Neuronal stem cell (in vitro differentiated cells): ENCODE measurements around the gene ASCC3.

Experiments
- DNase-seq: peaks from one replicate; pipeline ENCODE4 v3.0.0-alpha.2; 2013; ENCODE audit warnings: low spot score
- H2AFZ ChIP-seq: one replicate; pipeline ENCODE4 v1.6.1; 2013; ENCODE audit warnings: mild to moderate bottlenecking, low read length, inconsistent platforms
- H2AK5ac ChIP-seq: 2 replicates; pipeline ENCODE4 v1.6.1; 2013; ENCODE audit warnings: low read depth, mild to moderate bottlenecking, inconsistent platforms, low read length, moderate library complexity, mixed read lengths
- H2BK120ac ChIP-seq: 2 replicates; pipeline ENCODE4 v1.6.1; 2013; ENCODE audit warnings: low read depth, mild to moderate bottlenecking, inconsistent platforms, low read length, moderate library complexity, mixed read lengths
- H2BK12ac ChIP-seq: one replicate; pipeline ENCODE4 v1.6.1; 2013; ENCODE audit warnings: low read length, inconsistent platforms
- H2BK15ac ChIP-seq: 2 replicates; pipeline ENCODE4 v1.6.1; 2013; ENCODE audit warnings: mild to moderate bottlenecking, low read length, inconsistent platforms, mixed read lengths
- H2BK5ac ChIP-seq: one replicate; pipeline ENCODE4 v1.6.1; 2013; ENCODE audit warnings: inconsistent platforms, mild to moderate bottlenecking, low read length, moderate library complexity
- H3K14ac ChIP-seq: one replicate; pipeline ENCODE4 v1.6.1; 2013; ENCODE audit warnings: low read length, inconsistent platforms
- H3K18ac ChIP-seq: 2 replicates; pipeline ENCODE4 v1.6.1; 2013; ENCODE audit warnings: low read length, inconsistent platforms
- H3K23ac ChIP-seq: 2 replicates; pipeline ENCODE4 v1.6.1; 2013; ENCODE audit warnings: low read depth, mild to moderate bottlenecking, mixed read lengths, low read length, inconsistent platforms; ENCODE audit not compliant: poor library complexity
- H3K27ac ChIP-seq: replicated peaks from 3 replicates; pipeline ENCODE4 v1.5.1; 2013; ENCODE audit warnings: low read length, inconsistent platforms
- H3K27me3 ChIP-seq, 3 experiments: 2 replicates each; pipeline ENCODE4 v1.6.1; 2013; ENCODE audit warnings: low read length in 3 of 3, mild to moderate bottlenecking in 2 of 3, inconsistent platforms in 1 of 3, low read depth in 1 of 3, mixed read lengths in 1 of 3, moderate library complexity in 1 of 3; ENCODE audit not compliant: control insufficient read depth in 3 of 3, insufficient read depth in 3 of 3
- H3K36me3 ChIP-seq, 2 donors: replicated peaks in 1 of 2; 2 replicates each; pipeline ENCODE4 v1.6.1; 2013; ENCODE audit warnings: low read length in 2 of 2; ENCODE audit not compliant: control insufficient read depth in 2 of 2, insufficient read depth in 2 of 2
- H3K4ac ChIP-seq: 2 replicates; pipeline ENCODE4 v1.6.1; 2013; ENCODE audit warnings: inconsistent platforms, mild to moderate bottlenecking, low read length, moderate library complexity
- H3K4me1 ChIP-seq, 2 donors: 1 replicate in 1 of 2; 2 replicates in 1 of 2; pipeline ENCODE4 v1.6.1; 2013; ENCODE audit warnings: low read length in 2 of 2, low read depth in 1 of 2; ENCODE audit not compliant: control insufficient read depth in 2 of 2, insufficient read depth in 1 of 2
- H3K4me2 ChIP-seq: one replicate; pipeline ENCODE4 v1.6.1; 2013; ENCODE audit warnings: mild to moderate bottlenecking, low read length, inconsistent platforms; ENCODE audit not compliant: insufficient read depth, poor library complexity, severe bottlenecking
- H3K4me3 ChIP-seq, 2 donors: 2 replicates each; pipeline ENCODE4 v1.5.1; 2013; ENCODE audit warnings: low read length in 2 of 2, mild to moderate bottlenecking in 2 of 2, inconsistent platforms in 1 of 2, moderate library complexity in 1 of 2
- H3K79me1 ChIP-seq: one replicate; pipeline ENCODE4 v1.6.1; 2013; ENCODE audit warnings: low read depth, mild to moderate bottlenecking, inconsistent platforms, low read length, moderate library complexity
- H3K9ac ChIP-seq: one replicate; pipeline ENCODE4 v1.6.1; 2013; ENCODE audit warnings: mild to moderate bottlenecking, low read depth, low read length, inconsistent platforms; ENCODE audit not compliant: poor library complexity
- H3K9me3 ChIP-seq, 2 donors: replicated peaks in 1 of 2; 2 replicates each; pipeline versions ENCODE3 to v1.6.1; 2013; ENCODE audit warnings: low read length in 2 of 2, mild to moderate bottlenecking in 2 of 2, inconsistent platforms in 1 of 2, low read depth in 1 of 2, mixed read lengths in 1 of 2, moderate library complexity in 1 of 2; ENCODE audit not compliant: control insufficient read depth in 2 of 2, insufficient read depth in 1 of 2
- H4K8ac ChIP-seq: one replicate; pipeline ENCODE4 v1.6.1; 2013; ENCODE audit warnings: low read depth, mild to moderate bottlenecking, inconsistent platforms, low read length, moderate library complexity
- H4K91ac ChIP-seq: one replicate; pipeline ENCODE4 v1.6.1; 2013; ENCODE audit warnings: low read length, low read depth, mild to moderate bottlenecking, inconsistent platforms; ENCODE audit not compliant: poor library complexity
- WGBS, 2 donors: extraction: QIAGEN DNeasy Blood & Tissue Kit; methylation state at CpG; one replicate each; pipeline ENCODE4 v1.1.7; 2013; ENCODE audit warnings: missing lambda C conversion rate in 2 of 2, mixed read lengths in 1 of 2; ENCODE audit not compliant: insufficient read length in 2 of 2, insufficient replicate concordance in 1 of 2; ENCODE audit errors: extremely low coverage in 2 of 2; 5-methylcytosine and 5-hydroxymethylcytosine counted together

The ASCC3 gene

DNA sequence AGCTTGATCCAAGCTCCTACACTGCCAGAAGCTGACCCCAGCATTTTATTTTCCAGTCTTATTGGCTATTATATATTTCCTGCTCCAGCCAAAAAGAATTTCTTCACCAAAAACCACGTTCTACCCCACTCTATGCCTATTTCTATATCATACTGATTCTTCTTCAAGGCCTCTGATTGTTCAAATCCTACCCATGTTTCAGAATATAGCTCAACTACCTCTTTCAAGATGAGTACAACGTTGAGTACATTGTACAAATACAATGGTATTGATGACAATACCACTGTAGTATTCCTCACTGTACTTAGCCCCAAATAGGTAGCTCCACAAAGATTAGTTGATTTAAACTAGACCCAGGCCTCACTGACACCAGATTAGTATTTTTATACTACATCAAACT lies 31.0 kb downstream of the ASCC3 start:
- Histone ChIP-seq H2BK5ac (no peak overlapping the region), H2BK15ac (no peak overlapping the region), H3K9ac (no peak overlapping the region), H3K4me3 (no peak overlapping the region), H3K14ac (no peak overlapping the region), H3K9me3 (peaks cover 0 to 18% of the 10 kb centered on the region in 2 donors), H3K27ac (no peak overlapping the region), H3K18ac (no peak overlapping the region), H3K27me3 (no peaks in the 10 kb centered on the region), H2BK12ac (no peak overlapping the region), H3K4me1 (no peaks in the 10 kb centered on the region), H4K91ac (no peak overlapping the region), H3K79me1 (no peaks in the 10 kb centered on the region), H2AK5ac (no peak overlapping the region), H4K8ac (no peak overlapping the region), H2AFZ (no peak overlapping the region), H2BK120ac (no peak overlapping the region), H3K36me3 (peaks cover 5 to 77% of the 10 kb centered on the region in 2 donors), H3K23ac (no peak overlapping the region), H3K4ac (no peak overlapping the region), H3K4me2 (no peak overlapping the region)
- no peak for DNase-seq
- 100% methylated on average over 1 of the region's 2 CpGs; no CpG with 5 or more reads in 1 of the 2 donors for WGBS, 2 donors

DNA sequence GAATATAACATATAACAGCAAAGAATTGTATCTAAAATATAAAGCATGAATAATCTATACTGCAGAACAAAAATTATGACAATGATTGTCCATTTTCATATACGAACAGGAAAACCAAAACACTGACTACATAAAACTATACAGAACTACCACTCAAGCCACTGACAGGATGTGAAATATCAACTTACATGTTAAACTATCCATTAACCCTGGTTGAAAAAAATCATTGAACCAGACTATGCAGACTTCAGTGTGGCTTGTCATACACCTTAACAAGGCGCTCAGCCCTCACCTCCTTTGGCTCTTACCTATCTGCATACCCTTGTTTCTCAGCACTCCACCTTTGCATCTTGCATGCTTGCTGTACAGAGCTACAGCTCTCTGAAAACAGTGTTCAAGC lies 34.9 kb downstream of the ASCC3 start:
- H2AFZ ChIP-seq, result no peak overlapping the region
- H2AK5ac ChIP-seq, result no peak overlapping the region
- no peak overlapping the region for H3K4me3 ChIP-seq
- H3K4me1 ChIP-seq, result no peaks in the 10 kb centered on the region
- no peak overlapping the region for H3K27ac ChIP-seq
- no peak overlapping the region for H4K91ac ChIP-seq
- no peak overlapping the region for H3K14ac ChIP-seq
- H3K9me3 ChIP-seq, result peaks cover 0 to 2% of the 10 kb centered on the region in 2 donors
- no peak overlapping the region for H3K9ac ChIP-seq
- H4K8ac ChIP-seq, result no peak overlapping the region
- no peak overlapping the region for H2BK12ac ChIP-seq
- H3K18ac ChIP-seq, result no peak overlapping the region
- no peak overlapping the region for H3K4ac ChIP-seq
- no peak overlapping the region for H2BK15ac ChIP-seq
- no peak overlapping the region for H2BK5ac ChIP-seq
- no peaks in the 10 kb centered on the region for H3K79me1 ChIP-seq
- no peak for DNase-seq
- H3K4me2 ChIP-seq, result no peak overlapping the region
- WGBS, 2 donors, result no CpG with 5 or more reads among the region's 2 CpGs
- no peak overlapping the region for H2BK120ac ChIP-seq
- H3K23ac ChIP-seq, result no peak overlapping the region
- peaks cover 2 to 60% of the 10 kb centered on the region in 2 donors for H3K36me3 ChIP-seq
- no peaks in the 10 kb centered on the region for H3K27me3 ChIP-seq

DNA sequence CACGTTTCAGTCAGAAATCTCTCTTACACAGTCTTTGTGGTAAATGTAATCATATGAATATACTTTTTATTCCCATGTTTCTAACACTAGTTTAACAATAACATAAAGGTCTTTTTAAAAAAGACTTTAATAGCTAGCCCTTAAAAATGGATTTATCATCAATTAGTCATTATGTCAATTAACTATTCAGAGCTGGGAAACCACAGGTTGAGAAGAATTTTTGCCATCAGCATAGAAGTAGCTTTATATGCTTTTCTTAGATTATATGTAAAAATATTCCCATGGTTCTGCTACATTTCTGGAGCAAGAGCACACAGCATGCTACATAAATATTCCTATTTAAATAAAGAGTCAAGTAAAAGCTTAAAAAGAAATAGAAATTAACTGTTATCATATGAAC lies 35.5 kb downstream of the ASCC3 start:
- no peaks in the 10 kb centered on the region for H3K27me3 ChIP-seq
- H2BK5ac ChIP-seq, result no peak overlapping the region
- H3K27ac ChIP-seq, result no peak overlapping the region
- no peak overlapping the region for H4K91ac ChIP-seq
- H2AFZ ChIP-seq, result no peak overlapping the region
- H3K9me3 ChIP-seq, result no peaks in the 10 kb centered on the region
- H3K79me1 ChIP-seq, result no peaks in the 10 kb centered on the region
- H3K14ac ChIP-seq, result no peak overlapping the region
- no peaks in the 10 kb centered on the region for H3K4me1 ChIP-seq
- H3K36me3 ChIP-seq, result peaks cover 2 to 63% of the 10 kb centered on the region in 2 donors
- no peak for DNase-seq
- H3K9ac ChIP-seq, result no peak overlapping the region
- H2BK12ac ChIP-seq, result no peak overlapping the region
- no peak overlapping the region for H4K8ac ChIP-seq
- H3K18ac ChIP-seq, result no peak overlapping the region
- H3K4ac ChIP-seq, result no peak overlapping the region
- H3K4me3 ChIP-seq, result no peak overlapping the region
- no peak overlapping the region for H2BK120ac ChIP-seq
- WGBS, 2 donors, result no CpG with 5 or more reads among the region's 1 CpG
- H3K4me2 ChIP-seq, result no peak overlapping the region
- no peak overlapping the region for H2AK5ac ChIP-seq
- no peak overlapping the region for H3K23ac ChIP-seq
- H2BK15ac ChIP-seq, result no peak overlapping the region

DNA sequence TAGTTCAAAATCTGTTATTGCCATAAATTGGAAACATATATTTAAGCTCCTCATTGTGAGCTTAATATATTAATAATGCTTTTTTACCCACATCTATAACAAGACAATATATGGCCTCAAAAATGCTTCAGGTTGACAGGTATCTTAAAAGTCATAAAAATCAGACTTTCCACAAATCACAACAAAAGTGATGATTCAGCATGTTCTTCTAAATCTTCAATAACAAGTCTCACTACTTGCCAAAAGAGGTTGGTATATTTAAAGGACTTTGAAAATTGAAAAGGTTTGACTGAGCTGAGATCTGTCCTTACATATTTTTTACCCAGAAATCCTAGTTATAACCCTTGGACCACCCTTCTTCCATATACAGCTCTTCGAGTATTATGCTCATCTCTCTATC lies 41.7 kb downstream of the ASCC3 start:
- Histone ChIP-seq H3K9ac (no peak overlapping the region), H3K4me2 (no peak overlapping the region), H3K4me1 (no peaks in the 10 kb centered on the region), H4K91ac (no peak overlapping the region), H3K4me3 (no peak overlapping the region), H2BK120ac (no peak overlapping the region), H3K9me3 (peaks cover 0 to 12% of the 10 kb centered on the region in 2 donors), H3K4ac (no peak overlapping the region), H2BK5ac (no peak overlapping the region), H3K27me3 (no peaks in the 10 kb centered on the region), H3K14ac (no peak overlapping the region), H3K27ac (no peak overlapping the region), H4K8ac (no peak overlapping the region), H2AFZ (no peak overlapping the region), H3K36me3 (peaks cover 0 to 58% of the 10 kb centered on the region in 2 donors), H3K23ac (no peak overlapping the region), H3K18ac (no peak overlapping the region), H2BK12ac (no peak overlapping the region), H2BK15ac (no peak overlapping the region), H3K79me1 (no peaks in the 10 kb centered on the region), H2AK5ac (no peak overlapping the region)
- DNase-seq, result no peak
- WGBS, 2 donors, result no CpG with 5 or more reads among the region's 1 CpG
